K562 (cell line): ENCODE results near the gene ARID4B. TPM values are rescaled to one million over a fixed set of nuclear protein-coding genes. Genes with fewer than 3 reads are reported as not detected.

Experiments
- CTCFL ChIP-seq: IDR thresholded peaks from 2 replicates; pipeline ENCODE4 v1.6.1; 2011; ENCODE audit warnings: borderline replicate concordance, low read depth, mild to moderate bottlenecking, moderate library complexity, low read length; ENCODE audit not compliant: insufficient read depth, poor library complexity, severe bottlenecking
- HMGN3 ChIP-seq: IDR thresholded peaks from 2 replicates; pipeline ENCODE4 v1.6.1; 2011; ENCODE audit warnings: borderline replicate concordance, low read depth, mild to moderate bottlenecking, mixed read lengths, low read length; ENCODE audit not compliant: insufficient read length; ENCODE audit errors: extremely low read depth
- MECOM ChIP-seq: fragments of 250-450 bp; sonication (Bioruptor Pico); IDR thresholded peaks from 2 replicates; pipeline ENCODE4 v1.8.0; 2022; ENCODE audit warnings: inconsistent platforms
- MEIS2 ChIP-seq: fragments of 450-650 bp; IDR thresholded peaks from 2 replicates; pipeline ENCODE4 v1.6.1; 2014; ENCODE audit warnings: mild to moderate bottlenecking; ENCODE audit not compliant: partially characterized antibody
- TAF7 ChIP-seq: fragments of 450-650 bp; IDR thresholded peaks from 2 replicates; pipeline ENCODE4 v1.6.1; 2016; ENCODE audit warnings: missing genetic modification characterization, missing compliant biosample characterization
- THRA ChIP-seq: fragments of 450-650 bp; IDR thresholded peaks from 2 replicates; pipeline ENCODE4 v1.6.1; 2017; ENCODE audit warnings: mild to moderate bottlenecking, moderate library complexity
- ZNF133 ChIP-seq: fragments of 250-450 bp; sonication (Bioruptor Pico); IDR thresholded peaks from 2 replicates; pipeline ENCODE4 v1.4.0; 2020; ENCODE audit warnings: mild to moderate bottlenecking
- ZNF431 ChIP-seq: sonication (generic); formaldehyde crosslinking; IDR thresholded peaks from 2 replicates; pipeline ENCODE4 v1.8.0; 2022; ENCODE audit warnings: mild to moderate bottlenecking, missing genetic modification reagents
- ZNF436 ChIP-seq: fragments of 250-450, 450-650 bp; sonication (Bioruptor Pico); formaldehyde crosslinking; IDR thresholded peaks from 2 replicates; pipeline ENCODE4 v1.7.0; 2020; ENCODE audit warnings: mild to moderate bottlenecking
- polyA plus RNA-seq, 8 experiments: library from polyadenylated mRNA; depleted of rRNA in 4 of 8; stranded (reverse) in 5 of 8; unstranded in 3 of 8; fragments of >200 nt; fragmentation: Nextera tagmentation in 2 of 8; fragmentation: Illumina TruSeq in 1 of 8; extraction: Ambion mirVana in 2 of 8; extraction: Trizol in 1 of 8; gene quantifications; 2 replicates each; pipeline versions ENCODE4 v1.2.1 to v1.2.3, GENCODE V29; 2011 to 2014; ENCODE audit warnings: inconsistent platforms in 1 of 8, missing spikeins in 1 of 8
- total RNA-seq, 7 experiments: library from RNA; depleted of rRNA in 6 of 7; stranded (reverse); fragments of >200 nt in 6 of 7; fragmentation: Illumina TruSeq in 2 of 7; extraction: Trizol in 2 of 7; gene quantifications; 2 replicates each; pipeline versions ENCODE4 v1.2.1 to v1.2.3, GENCODE V29; 2011 to 2021; ENCODE audit warnings: low replicate concordance in 1 of 7
- TF ChIP-seq, protein P1 (sequence below): sonication (generic); formaldehyde crosslinking; IDR thresholded peaks from 2 replicates; pipeline ENCODE4 v1.8.1; 2023; ENCODE audit warnings: mild to moderate bottlenecking, missing genetic modification reagents

ARID4B gene
- total and polyA plus RNA-seq, 9 of the 15 experiments (the other 6 are each of a cell fraction or from before 2014, with no cell fraction given), result 8.4 to 38.9 (median 18.5) TPM

- TF ChIP-seq, protein P1, sequence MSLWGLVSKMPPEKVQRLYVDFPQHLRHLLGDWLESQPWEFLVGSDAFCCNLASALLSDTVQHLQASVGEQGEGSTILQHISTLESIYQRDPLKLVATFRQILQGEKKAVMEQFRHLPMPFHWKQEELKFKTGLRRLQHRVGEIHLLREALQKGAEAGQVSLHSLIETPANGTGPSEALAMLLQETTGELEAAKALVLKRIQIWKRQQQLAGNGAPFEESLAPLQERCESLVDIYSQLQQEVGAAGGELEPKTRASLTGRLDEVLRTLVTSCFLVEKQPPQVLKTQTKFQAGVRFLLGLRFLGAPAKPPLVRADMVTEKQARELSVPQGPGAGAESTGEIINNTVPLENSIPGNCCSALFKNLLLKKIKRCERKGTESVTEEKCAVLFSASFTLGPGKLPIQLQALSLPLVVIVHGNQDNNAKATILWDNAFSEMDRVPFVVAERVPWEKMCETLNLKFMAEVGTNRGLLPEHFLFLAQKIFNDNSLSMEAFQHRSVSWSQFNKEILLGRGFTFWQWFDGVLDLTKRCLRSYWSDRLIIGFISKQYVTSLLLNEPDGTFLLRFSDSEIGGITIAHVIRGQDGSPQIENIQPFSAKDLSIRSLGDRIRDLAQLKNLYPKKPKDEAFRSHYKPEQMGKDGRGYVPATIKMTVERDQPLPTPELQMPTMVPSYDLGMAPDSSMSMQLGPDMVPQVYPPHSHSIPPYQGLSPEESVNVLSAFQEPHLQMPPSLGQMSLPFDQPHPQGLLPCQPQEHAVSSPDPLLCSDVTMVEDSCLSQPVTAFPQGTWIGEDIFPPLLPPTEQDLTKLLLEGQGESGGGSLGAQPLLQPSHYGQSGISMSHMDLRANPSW, result no peak
- TF ChIP-seq HMGN3 (no peak), ZNF133 (CRISPR knock-in tag) (no peak), TAF7 (tag) (no peak), THRA (no peak), MEIS2 (no peak), ZNF436 (CRISPR knock-in tag) (no peak), CTCFL (no peak), MECOM (CRISPR knock-in tag) (no peak), ZNF431 (CRISPR knock-in tag) (no peak)
These were observed 106.2 kb downstream of the ARID4B start (continued) for GRCh38 chr1:235221653-235222375.
